HG03521 (cell line): ENCODE measurements around the gene SNX27.
A peak's percentile ranks its signal among the peaks of the same experiment; 100 is the strongest.

Source experiments
- ATAC-seq: cut with Tn5 transposase; IDR thresholded peaks from one replicate; pipeline ENCODE4 v1.9.1; 2021; ENCODE audit warnings: mild to moderate bottlenecking, moderate library complexity; ENCODE audit not compliant: unreplicated experiment

SNX27 gene

DNA sequence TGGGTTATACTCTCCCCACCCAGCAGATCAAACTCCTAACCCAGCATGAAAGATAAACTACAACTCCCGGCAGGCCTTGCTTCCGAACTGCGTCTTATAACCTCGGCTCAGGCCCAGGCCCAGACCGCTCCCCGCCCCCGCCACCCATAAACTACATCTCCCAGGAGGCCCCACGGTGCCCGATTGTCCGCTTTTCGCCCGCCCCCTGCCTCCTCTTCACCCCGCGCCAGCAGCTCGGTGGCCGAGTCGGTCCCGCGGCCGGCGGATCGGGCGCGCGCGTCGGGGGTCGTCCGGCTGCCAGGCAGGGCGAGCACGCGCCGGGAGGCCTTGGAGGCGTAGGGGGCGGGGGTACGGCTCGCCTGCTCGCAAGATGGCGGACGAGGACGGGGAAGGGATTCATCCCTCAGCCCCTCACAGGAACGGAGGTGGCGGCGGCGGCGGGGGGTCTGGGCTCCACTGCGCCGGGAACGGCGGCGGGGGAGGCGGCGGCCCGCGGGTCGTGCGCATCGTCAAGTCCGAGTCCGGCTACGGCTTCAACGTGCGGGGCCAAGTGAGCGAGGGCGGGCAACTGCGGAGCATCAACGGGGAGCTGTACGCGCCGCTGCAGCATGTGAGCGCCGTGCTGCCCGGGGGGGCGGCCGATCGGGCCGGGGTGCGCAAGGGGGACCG is at the start of gene SNX27:
SNX27 (plus strand) TSS at position 219 of the 669 bp plus-strand sequence; CDS start at position 371, 152 bp downstream.
- ATAC-seq, result peak; percentile 94

DNA sequence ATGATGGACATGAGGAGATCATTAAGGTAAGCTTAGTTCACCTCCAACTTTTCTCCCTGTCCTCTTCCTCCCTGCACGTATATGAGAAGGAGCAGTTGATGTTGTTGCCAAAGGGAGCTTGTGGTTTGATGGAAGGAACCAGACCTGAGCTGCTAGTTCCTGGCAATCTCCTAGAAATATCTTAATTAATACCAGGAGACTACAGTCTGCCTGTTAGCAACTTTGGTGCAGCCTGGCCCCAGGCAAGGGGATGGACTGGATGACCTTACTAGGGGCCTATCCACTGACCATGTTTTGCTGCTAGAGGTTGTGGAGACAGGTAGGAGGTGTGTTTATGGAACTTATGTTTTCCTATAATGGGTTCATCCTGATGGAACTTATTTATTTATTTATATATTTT is 49.2 kb upstream of the SNX27 start:
- ATAC-seq, result no peak

DNA sequence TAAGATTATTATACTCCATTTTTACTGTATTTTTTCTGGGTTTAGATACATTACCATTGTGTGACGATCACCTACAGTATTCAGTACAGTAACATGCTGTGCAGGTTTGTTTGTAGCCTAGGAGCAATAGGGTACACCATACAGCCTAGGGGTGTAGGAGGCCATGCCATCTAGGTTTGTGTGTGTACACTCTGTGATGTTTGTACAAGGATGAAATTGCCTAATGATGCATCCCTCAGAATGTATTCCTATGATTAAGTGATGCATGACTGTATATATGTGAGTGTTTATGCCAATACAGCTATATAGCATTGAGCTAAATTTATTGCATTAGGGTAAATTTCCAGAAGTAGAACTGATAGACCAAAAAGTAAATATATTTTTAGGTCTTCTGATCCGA is 48.5 kb upstream of the SNX27 start:
- no peak for ATAC-seq

DNA sequence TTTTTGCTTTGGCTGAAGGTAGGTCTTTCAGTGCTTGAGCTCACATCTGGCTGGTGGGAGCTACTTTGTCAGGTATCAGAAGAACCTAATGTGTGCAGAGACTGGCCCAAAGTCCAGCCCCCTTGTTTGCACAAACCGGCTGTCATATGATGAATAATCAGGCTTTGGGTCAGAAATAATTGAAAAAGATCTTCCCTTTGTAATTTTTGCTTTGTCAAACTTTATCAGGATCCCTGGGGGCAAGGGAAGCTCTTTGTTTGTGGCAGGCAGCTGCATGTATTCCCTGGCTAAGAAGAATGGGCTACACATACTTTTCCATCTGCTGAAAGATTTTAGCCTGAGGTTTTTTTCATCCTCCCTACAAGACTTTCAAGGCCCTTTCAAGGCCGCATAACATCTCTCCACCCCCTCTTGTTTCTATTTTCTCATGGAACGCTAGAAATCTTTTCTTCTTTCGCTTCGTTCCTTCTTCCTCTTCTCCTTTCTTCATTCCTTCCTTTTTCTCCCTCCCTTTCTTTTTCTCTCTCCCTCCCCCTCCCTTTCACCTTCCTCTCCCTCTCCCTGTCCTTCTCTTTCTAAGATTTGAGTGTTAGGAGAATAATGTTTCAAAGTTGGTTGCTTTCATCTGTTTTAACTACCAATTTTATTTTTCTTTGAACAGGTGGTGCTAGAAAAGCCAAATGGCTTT is 46.2 kb upstream of the SNX27 start:
- ATAC-seq, result no peak

DNA sequence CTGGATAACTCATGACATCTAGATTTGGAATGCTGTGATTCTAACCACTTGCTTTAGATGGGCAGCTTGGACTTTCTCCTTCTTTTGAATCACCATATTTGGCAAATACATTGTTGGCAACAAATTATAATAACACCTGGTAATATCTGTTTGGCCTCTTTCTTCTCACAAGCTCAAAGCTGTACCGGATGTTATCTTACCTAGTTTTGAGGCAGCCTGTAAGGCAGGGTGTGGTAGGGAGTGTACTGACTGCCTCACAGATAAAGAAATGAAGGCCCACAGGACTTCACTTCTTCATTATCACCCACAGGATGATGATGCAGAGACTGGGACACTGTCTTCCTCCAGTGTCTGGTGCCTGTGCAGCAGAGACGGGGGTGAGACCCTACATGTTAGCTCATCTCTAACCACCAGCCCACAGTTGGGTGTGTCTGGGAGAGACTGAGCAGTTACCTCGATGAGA is 43.2 kb upstream of the SNX27 start:
- ATAC-seq, result no peak

DNA sequence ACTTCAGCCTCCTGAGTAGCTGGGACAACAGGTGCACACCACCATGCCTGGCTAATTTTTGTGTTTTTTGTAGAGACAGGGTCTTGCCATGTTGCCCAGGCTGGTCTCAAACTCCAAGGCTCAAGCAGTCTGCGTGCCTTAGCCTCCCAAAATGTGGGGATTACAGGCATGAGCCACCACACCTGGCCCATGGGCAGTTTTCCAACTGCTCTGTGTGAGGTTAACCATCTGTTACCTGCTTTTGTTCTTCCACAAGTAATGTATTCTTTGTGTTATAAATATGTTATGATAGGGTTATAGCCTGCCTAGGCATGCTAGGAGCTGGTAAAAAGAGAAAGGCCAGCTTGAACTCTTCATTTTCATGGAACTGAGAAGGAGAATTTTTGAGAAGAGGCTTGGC is 41.0 kb upstream of the SNX27 start:
- ATAC-seq, result no peak

DNA sequence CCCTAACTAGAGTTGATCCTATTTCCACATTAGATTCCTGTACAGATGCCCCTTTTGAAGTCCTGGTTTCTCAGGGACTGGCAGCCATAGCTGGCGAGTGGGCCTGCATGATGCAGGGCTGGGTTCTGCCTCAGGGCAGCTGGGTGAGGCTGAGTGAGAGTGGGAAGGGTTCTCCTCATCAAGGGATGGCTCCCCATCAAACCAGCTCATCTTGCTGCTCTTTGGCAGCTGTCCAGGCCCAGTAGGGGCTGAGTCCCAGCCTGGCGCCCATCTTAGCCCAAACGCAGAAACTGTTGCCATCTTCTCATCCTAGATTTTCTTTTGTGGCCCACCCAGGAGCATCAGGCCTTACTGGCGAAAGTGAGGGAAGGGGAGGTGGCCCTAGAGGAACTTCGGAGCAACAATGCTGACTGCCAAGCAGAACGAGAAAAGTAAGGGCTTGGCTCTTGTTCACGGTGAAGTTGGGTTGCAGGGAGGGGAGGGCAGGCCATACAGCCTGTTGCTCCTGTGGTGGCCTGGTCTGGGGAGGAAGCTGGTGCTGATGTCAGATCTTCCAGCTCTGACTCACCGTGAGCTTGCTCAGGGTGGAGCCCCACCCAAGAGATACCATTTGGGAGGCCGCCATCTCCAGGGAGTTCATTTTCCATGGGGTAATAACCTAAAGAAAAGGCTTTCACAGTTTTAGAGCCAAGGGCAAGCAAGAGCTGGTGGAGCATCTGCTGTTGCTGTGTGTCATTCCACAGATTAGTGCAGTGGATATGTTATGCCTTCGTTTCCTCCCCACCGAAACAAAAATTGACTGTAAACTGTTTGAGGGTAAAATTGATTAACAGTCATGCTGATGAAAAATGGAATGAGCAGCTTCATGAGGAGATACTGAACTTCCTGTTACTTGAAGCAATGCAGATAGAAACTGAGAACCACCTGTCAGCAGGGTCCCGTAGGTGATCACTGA is 37.0 kb upstream of the SNX27 start:
- ATAC-seq, result no peak

DNA sequence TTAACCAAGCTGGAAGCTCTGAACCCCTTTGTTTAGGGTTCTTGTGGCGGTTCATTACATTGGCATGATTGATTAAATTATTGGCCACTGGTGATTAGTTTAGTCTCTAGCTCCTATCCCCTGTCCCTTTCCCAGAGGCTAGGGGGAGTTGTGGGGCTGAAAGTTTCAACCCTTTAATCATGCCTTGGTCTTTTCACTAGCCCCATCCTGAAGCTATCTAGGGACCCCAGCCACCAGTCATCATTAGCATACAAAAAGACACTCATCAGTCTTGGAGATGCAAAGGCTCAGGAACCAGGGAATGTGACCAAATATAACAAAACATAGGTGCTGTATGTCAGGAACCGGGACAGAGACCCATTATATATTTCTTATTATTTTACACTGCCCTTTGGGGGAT is 34.7 kb upstream of the SNX27 start:
- no peak for ATAC-seq

DNA sequence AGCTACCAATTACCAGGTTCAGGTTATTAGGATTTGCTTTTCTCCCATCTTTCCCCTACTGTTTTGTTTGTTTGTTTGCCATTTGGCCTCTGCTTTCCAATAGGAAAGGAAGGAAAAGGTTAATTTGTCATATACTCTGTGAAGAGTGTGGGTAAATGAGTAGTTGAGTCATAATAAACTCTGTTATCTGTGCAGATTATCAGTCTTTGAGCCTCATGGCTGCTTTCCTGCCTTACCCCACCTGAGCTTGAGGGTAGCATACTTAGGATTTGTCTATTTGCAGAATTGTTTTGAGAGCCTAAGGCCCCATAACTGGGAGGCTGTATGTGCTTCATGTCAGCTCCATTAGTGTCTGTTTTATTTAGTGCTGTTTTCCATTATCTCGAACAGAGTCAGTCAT is 32.9 kb upstream of the SNX27 start:
- ATAC-seq, result no peak

DNA sequence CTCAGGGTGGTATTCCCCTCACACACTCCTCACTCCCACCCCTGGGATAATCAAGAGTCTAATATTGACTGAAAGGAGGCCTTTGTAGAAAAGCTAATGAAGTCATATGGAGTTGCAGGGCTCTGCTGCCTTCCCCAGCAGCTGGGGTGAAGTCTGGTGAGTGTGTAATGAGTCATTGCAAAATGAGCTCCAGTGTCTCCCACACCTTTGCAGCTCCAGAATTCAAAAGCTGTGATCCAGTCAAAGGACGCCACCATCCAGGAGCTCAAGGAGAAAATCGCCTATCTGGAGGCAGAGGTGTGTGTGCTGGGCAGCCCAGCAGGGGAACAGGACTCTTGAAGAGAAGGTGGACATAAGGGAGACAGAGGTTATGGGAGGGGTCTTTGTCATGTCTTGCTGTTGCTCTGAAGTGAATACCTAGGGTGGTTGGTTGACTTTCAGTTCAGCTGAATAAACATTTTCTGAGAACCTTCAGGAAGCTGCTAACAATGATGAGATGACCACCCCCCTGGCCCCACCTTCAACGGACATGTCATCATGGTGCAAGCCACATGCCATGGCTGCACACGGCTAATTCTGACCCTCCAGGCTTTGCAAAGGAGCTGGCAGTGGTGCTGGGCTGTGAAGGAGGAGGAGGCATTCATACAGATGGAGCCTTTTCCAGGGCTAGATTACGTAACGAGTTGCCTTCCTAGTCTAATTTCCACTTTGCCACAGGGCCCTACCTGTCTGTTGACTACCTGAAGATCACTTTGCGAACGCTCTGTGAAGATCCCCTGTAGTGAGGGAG is 32.2 kb upstream of the SNX27 start:
- no peak for ATAC-seq

DNA sequence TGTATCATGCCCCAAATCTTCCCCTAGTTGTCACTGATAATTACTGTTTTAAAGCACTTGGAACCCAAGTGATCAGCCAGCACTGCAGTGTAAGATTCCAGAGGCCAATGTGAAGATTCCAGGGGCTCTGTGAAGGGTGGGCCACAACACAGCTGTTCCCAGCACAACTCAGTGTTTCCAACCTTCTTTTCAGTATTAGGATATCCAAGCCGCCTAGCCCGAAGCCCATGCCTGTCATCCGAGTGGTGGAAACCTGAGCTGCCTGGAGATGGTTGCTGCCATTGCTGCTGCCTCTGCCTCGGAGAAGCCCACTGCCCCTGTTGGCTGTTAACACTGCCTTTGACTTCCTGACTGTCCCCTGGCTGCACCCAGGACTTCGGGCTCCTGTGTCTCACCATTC is 30.4 kb upstream of the SNX27 start:
- ATAC-seq, result no peak

DNA sequence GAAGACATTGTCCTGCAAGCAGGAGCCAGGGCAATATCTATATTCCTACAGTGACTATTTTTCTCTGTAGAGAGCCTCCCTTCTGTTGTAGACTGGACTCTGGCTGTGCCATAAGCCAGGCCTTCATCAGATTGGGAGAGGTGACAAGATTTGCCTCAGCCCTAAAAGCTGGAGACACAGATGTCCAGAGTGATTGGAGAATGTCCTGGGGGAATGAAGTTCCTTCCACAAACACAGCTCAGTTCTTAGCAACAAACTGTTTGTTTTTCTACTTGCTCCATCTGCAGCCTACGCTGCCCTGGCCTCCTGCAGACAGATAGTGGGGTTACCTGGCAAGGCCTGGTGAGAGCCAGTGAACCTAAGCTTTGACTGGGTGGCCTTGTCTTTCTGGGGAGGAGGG is 29.9 kb upstream of the SNX27 start:
- ATAC-seq, result no peak

DNA sequence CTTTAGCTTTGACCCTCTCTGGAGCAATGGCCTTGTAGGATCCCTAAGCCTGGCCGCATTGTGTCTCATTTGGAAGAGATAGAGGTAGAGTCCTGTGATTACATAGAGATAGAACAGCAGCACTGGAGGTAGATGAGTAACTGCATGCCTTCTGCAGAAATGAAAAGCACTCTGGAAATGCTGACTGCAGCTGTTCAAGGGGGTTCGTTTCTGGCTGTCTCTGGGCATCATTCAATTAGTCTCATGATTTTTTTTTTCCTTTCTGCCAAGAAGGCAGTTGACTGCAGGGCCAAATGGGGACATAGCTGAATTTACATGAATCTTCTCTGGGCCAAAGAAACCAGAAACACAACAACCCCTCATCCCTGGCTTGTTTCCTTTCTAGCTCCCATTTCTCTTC is 28.1 kb upstream of the SNX27 start:
- no peak for ATAC-seq

DNA sequence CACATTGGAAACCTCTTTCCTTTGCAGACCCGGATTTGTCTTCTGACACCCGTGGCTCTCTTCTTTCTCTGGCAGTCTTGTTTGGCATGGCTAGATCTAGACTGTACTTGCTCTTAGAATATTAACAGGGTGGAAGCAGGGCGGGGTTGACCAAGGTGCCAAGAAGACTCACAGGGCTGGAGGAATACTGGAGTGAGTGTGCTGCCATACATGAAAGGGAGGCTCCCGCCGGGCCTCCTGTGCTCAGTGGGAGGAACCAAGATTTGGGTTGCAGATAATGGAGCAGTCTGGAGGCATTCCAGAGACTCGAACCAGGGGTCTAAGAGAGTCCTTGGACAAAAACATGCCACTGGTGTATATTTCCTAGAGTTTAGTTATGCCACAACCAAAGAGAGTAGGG is 27.6 kb upstream of the SNX27 start:
- no peak for ATAC-seq

DNA sequence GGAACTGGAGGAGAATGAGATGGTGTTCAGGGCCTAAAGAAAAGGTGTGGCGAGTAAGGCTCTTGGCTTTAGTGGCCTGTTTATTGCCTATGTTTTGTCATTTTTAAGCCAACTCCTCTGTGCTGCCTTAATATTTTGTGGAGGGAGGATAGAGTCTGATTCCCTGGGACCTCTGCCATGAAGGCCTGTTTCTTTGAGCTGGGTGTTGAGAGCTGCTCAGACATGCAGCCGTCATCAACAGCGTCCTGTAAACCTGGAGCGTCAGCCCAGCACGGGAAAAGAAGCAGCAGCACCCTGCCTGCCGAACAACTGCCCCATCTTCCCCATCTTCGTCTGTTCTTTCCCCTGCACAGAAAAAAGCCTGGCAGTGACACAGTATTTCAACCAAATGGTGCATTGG is 27.1 kb upstream of the SNX27 start:
- no peak for ATAC-seq

DNA sequence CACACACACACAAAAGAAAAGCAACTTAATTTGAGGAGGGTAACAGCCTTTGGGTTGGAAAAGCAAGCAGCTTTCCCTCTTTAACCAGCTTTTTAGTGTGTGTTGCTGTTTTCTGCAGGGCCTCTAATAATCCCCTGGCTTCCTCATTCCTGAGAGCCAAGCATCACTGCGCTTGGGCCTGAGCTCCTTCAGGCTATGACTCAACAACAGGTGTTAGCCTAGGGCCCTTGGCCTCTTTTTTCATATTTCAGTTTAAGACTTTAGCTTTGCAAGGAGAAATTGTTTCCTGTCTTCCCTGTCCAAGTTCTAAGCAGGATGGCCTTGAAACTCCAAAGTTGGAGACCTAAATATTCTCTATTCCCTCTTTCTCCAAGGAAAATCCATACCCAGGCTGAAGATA is 26.2 kb upstream of the SNX27 start:
- ATAC-seq, result no peak

DNA sequence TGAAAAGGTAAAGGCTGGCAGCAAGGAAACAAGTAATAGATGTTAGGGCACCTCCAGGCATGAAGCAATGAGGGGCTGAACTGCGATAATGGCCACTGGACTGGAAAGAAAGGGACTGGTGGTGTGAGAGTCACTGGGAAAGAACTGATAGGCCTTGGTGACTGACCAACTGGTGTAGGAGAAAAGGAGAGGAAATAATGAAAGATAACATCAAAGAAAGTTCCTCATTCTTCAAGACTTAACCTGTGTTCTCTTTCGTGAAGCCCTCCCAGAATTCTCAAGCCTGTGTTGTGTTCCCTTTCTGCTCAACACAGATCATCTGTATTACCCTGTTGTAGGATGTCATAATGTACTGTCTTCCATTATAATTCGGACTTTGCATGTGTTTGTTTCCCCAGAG is 20.9 kb upstream of the SNX27 start:
- ATAC-seq, result no peak

DNA sequence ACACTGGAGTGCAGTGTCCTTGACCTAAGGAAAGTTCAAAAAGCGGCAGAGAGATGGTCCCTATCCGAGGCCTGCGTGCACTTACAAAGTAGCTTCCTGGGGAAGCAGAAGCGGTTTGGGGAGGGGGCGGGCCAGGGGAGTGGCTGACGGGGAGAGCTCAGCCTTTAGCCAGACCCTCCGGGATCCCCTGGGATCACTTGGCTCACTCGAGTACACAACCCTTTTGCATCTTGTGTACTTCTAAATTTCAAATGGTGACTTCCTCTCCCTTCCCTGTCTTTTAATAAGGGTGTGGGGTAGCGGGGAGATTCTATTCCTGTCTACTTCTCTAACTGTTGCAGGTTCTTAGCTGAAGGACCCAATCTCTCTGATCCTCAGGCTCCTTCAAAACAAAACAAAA is 18.1 kb upstream of the SNX27 start:
- no peak for ATAC-seq

DNA sequence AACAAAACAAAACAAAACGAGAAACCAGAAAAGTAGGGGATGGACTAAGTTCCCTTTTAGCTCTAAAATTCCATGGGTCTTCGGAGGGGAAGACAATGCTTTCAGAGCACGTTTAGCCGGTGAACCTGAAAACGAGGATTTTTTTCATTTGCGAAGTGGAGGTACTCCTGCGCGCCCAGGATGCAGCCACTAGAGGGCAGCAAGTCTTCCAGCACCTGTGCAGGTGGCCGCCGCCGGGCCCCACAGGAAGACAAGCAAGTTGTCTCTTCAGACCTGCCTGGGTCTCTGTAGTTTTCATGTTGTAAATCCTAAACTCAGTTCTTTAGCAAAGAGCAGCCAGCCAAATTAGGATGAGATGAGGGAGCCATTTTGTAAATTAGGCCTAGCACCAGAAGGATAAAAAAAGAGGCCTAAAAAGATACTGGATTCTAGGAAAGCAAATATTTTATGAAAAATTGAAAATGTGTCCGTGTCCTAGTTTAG is 17.7 kb upstream of the SNX27 start:
- ATAC-seq, result no peak

DNA sequence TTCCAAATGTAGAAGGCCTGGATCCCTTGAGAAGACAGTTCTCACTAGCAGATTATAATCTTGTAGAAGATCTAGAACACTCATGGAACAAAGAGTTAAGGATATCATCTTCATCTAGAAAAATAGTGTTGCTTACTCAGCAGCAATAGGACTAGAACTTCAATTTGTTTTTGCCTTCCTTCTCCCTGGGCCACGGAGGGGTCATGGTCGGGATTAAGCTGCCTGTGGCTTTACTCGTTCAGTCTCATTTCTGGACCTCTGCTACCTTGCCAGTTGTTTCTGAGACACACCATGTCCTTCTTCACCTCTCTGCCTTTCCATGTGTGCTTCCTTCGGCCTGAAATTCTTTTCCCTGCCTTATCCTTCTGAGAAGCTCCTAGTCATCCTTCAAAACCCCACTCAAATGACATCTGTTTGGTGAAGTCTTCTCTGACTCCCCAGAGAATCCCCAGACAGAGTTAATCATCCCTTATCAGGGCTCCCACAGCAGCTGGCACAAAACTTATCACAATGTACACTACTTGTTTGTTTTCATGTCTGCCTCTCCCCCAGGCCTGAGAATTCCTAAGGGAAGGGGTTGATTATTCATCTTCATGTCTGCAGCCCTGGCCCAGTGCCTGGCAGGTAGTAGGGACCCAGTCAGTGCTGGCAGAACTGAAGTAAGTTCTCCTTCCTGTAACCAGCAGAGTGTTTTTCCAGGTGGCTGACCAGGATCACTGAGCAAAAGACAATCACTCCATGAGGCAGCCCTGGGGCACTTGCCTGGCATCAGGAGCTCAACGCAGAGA is 15.5 kb upstream of the SNX27 start:
- ATAC-seq, result no peak
